ENCODE results near the gene SRP72. TPM values are rescaled to one million over a fixed set of nuclear protein-coding genes. Genes with fewer than 3 reads are reported as not detected.

The SRP72 gene
- total and polyA plus RNA-seq, 4 donors: 32.1 to 69.7 (median 40.7) TPM

- Histone ChIP-seq H3K9ac (ENCODE audit: low read depth in 1 of 2, low read length in 2 of 2) (peak overlapping the region; percentile 58 to 82), H3K4me3 (ENCODE audit: low read depth in 1 of 3, low read length in 3 of 3) (peak overlapping the region; percentile 87 to 95 (median 93)), H3K27ac (ENCODE audit: low read depth in 1 of 2, low read length in 2 of 2) (peak overlapping the region; percentile 59 to 83), H3K4me1 (ENCODE audit: control insufficient read depth in 4 of 4, insufficient read depth in 4 of 4, low read length in 3 of 4) (peaks cover 9 to 30% (median 19%) of the 10 kb centered on the region in 4 donors), H3K9me3 (ENCODE audit: control insufficient read depth in 4 of 4, low read length in 3 of 4) (no peaks in the 10 kb centered on the region), H3K36me3 (ENCODE audit: control insufficient read depth in 4 of 4, insufficient read depth in 3 of 4, low read depth in 1 of 4, low read length in 3 of 4) (peaks cover 3 to 15% (median 13%) of the 10 kb centered on the region in 4 donors), H3K27me3 (ENCODE audit: control insufficient read depth in 4 of 4, insufficient read depth in 4 of 4, low read length in 3 of 4) (no peaks in the 10 kb centered on the region)
- 1% methylated on average over 10 of the region's 10 CpGs for WGBS
- no peak for DNase-seq (ENCODE audit: low spot score)
- no peak for TF ChIP-seq FOXA1 (IDR thresholded peaks at IDR 0.05)
- no peak for TF ChIP-seq NR2F2 (IDR thresholded peaks at IDR 0.05)
- no peak for TF ChIP-seq GABPA (IDR thresholded peaks at IDR 0.05 in 1 of 2, conservative IDR thresholded peaks at IDR 0.05 in 1 of 2)
- no peak for TF ChIP-seq CTCF (IDR thresholded peaks at IDR 0.05; ENCODE audit: low read depth, low read length, missing input control)
- TF ChIP-seq YY1 (IDR thresholded peaks at IDR 0.05): no peak
- TF ChIP-seq FOXA2 (IDR thresholded peaks at IDR 0.05): no peak
- TF ChIP-seq HNF4G (IDR thresholded peaks at IDR 0.05): no peak
- no peak for TF ChIP-seq RAD21 (IDR thresholded peaks at IDR 0.05)
- no peak for TF ChIP-seq SP1 (IDR thresholded peaks at IDR 0.05)
- TF ChIP-seq REST (IDR thresholded peaks at IDR 0.05): no peak
- no peak for TF ChIP-seq JUND (IDR thresholded peaks at IDR 0.05)
- TF ChIP-seq HNF4A (conservative IDR thresholded peaks at IDR 0.05): no peak
- no peak for TF ChIP-seq ATF3 (IDR thresholded peaks at IDR 0.05)
- no peak for TF ChIP-seq ZBTB33 (IDR thresholded peaks at IDR 0.05)
- no peak for TF ChIP-seq RXRA (IDR thresholded peaks at IDR 0.05)
- no peak for TF ChIP-seq TAF1 (conservative IDR thresholded peaks at IDR 0.05)
- no peak for TF ChIP-seq EGR1 (IDR thresholded peaks at IDR 0.05; ENCODE audit: low read depth in 2 of 2)
- TF ChIP-seq MAX (IDR thresholded peaks at IDR 0.05): no peak
These were observed 643 bp downstream of the SRP72 start for GRCh38 chr4:56468097-56468422.
